HFF-Myc (cell line): Measurements from ENCODE around the gene ARL13B.
"Not testable (repeated sequence)": the region's sequence is repeated elsewhere in the genome, so short reads cannot be mapped to it uniquely, and the experiment has no call there.

ENCODE experiments used
- DNase-seq: peaks from one replicate; pipeline ENCODE4 v3.0.0-alpha.2; 2011; ENCODE audit warnings: low read depth; ENCODE audit errors: extremely low read depth
- H3K4me3 ChIP-seq: replicated peaks from 2 replicates; pipeline ENCODE4 v1.5.1; 2011; ENCODE audit warnings: low read depth, mild to moderate bottlenecking, control low read depth, low read length
- CTCF ChIP-seq: IDR thresholded peaks from 2 replicates; pipeline ENCODE4 v1.5.1; 2012; ENCODE audit warnings: mild to moderate bottlenecking, low read depth, low read length, control low read depth; ENCODE audit errors: missing control alignments

ARL13B gene

GRCh38 chr3:93961489-93961888 lies 18.5 kb upstream of the ARL13B start:
- no peak for DNase-seq
- H3K4me3 ChIP-seq = no peak overlapping the region
- TF ChIP-seq CTCF = no peak

- TF ChIP-seq CTCF = no peak
- no peak for DNase-seq
- no peak overlapping the region for H3K4me3 ChIP-seq
Observed at GRCh38 chr3:93962798-93963197, 17.2 kb upstream of the ARL13B start.

GRCh38 chr3:93965106-93965505 lies 14.8 kb upstream of the ARL13B start:
- DNase-seq, H3K4me3 ChIP-seq: not testable (repeated sequence)

- no peak for DNase-seq
- H3K4me3 ChIP-seq = no peak overlapping the region
- TF ChIP-seq CTCF = no peak
Observed at GRCh38 chr3:93969443-93969842, 10.5 kb upstream of the ARL13B start.

GRCh38 chr3:93969997-93970396 lies 10.0 kb upstream of the ARL13B start:
- no peak for DNase-seq
- no peak for TF ChIP-seq CTCF
- no peak overlapping the region for H3K4me3 ChIP-seq

- TF ChIP-seq CTCF = no peak
- H3K4me3 ChIP-seq = peak within 1 kb of the TSS; percentile 53
- DNase-seq = no peak
Observed at GRCh38 chr3:93973131-93974126, 6.5 kb upstream of the ARL13B start, which contains the start of gene PROS1. Gene PROS1 (minus strand): TSS chr3:93973896. CDS start chr3:93973749, 147 bp downstream.

- no peak for TF ChIP-seq CTCF
- no peak for DNase-seq
- no peak overlapping the region for H3K4me3 ChIP-seq
Observed at GRCh38 chr3:93981649-93982048, 1.7 kb downstream of the ARL13B start.
